Skeletal muscle satellite cell (primary cell): ENCODE data around the gene GSS.

Source experiments
- H3K27me3 ChIP-seq: 2 replicates; pipeline ENCODE4 v1.7.0; 2013; ENCODE audit warnings: low read length; ENCODE audit not compliant: control insufficient read depth, insufficient read depth
- H3K36me3 ChIP-seq: 2 replicates; pipeline ENCODE4 v1.7.0; 2013; ENCODE audit warnings: mild to moderate bottlenecking, control low read depth, low read length; ENCODE audit not compliant: insufficient read depth
- H3K4me1 ChIP-seq: 2 replicates; pipeline ENCODE4 v1.7.0; 2013; ENCODE audit warnings: low read length; ENCODE audit not compliant: control insufficient read depth, insufficient read depth
- H3K4me2 ChIP-seq: 2 replicates; pipeline ENCODE4 v1.7.0; 2013; ENCODE audit warnings: mild to moderate bottlenecking, low read length
- H3K4me3 ChIP-seq: 2 replicates; pipeline ENCODE4 v1.7.0; 2013; ENCODE audit warnings: low read length
- H3K9ac ChIP-seq: 2 replicates; pipeline ENCODE4 v1.7.0; 2013; ENCODE audit warnings: mild to moderate bottlenecking, low read depth, low read length, moderate library complexity
- H3K9me3 ChIP-seq: replicated peaks from 2 replicates; pipeline ENCODE4 v1.7.0; 2013; ENCODE audit warnings: mild to moderate bottlenecking, control low read depth, low read length

The GSS gene

GRCh38 chr20:34951252-34951651 is 4.4 kb downstream of the GSS start:
- Histone ChIP-seq H3K36me3 (peaks cover 12% of the 10 kb centered on the region), H3K4me1 (peaks cover 10% of the 10 kb centered on the region), H3K9me3 (no peaks in the 10 kb centered on the region), H3K4me3 (no peak overlapping the region), H3K9ac (no peak overlapping the region), H3K4me2 (no peak overlapping the region), H3K27me3 (no peaks in the 10 kb centered on the region)

DNA sequence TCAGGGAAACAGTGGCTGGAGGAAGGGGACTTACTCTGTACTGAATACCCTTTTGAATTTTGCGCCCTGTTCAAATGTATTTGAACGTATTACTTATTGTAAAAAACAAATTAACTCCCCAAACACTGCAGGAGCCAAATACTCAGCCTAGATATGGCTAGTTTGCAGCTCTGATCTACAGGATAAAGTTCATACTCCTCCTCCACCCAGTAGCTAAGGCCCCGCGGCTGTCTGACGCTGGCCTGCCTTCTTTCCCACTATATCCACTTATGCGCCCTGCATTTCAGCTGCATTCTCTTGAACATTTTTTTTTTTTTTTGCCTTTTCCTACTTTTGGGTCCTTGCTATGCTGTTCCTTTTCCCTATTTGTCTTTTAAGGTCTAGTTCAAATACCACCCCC is 6.5 kb downstream of the GSS start:
- H3K4me1 ChIP-seq: peaks cover 5% of the 10 kb centered on the region
- H3K4me3 ChIP-seq: no peak overlapping the region
- H3K36me3 ChIP-seq: peaks cover 22% of the 10 kb centered on the region
- H3K27me3 ChIP-seq: no peaks in the 10 kb centered on the region
- no peak overlapping the region for H3K4me2 ChIP-seq
- no peak overlapping the region for H3K9ac ChIP-seq
- no peaks in the 10 kb centered on the region for H3K9me3 ChIP-seq

GRCh38 chr20:34948030-34948429 is 7.6 kb downstream of the GSS start:
- no peak overlapping the region for H3K9ac ChIP-seq
- no peak overlapping the region for H3K4me3 ChIP-seq
- no peaks in the 10 kb centered on the region for H3K27me3 ChIP-seq
- peaks cover 5% of the 10 kb centered on the region for H3K4me1 ChIP-seq
- H3K9me3 ChIP-seq: no peaks in the 10 kb centered on the region
- peaks cover 32% of the 10 kb centered on the region for H3K36me3 ChIP-seq
- no peak overlapping the region for H3K4me2 ChIP-seq

GRCh38 chr20:34947336-34947735 is 8.3 kb downstream of the GSS start:
- Histone ChIP-seq H3K4me3 (no peak overlapping the region), H3K36me3 (peaks cover 39% of the 10 kb centered on the region), H3K9me3 (no peaks in the 10 kb centered on the region), H3K9ac (no peak overlapping the region), H3K27me3 (no peaks in the 10 kb centered on the region), H3K4me1 (peaks cover 5% of the 10 kb centered on the region), H3K4me2 (no peak overlapping the region)

- Histone ChIP-seq H3K9me3 (no peaks in the 10 kb centered on the region), H3K36me3 (peaks cover 45% of the 10 kb centered on the region), H3K4me2 (no peak overlapping the region), H3K9ac (no peak overlapping the region), H3K27me3 (no peaks in the 10 kb centered on the region), H3K4me1 (peaks cover 6% of the 10 kb centered on the region), H3K4me3 (no peak overlapping the region)
These were observed 8.9 kb downstream of the GSS start for GRCh38 chr20:34946661-34947060.

GRCh38 chr20:34945315-34946077 is 10.1 kb downstream of the GSS start:
- no peak overlapping the region for H3K9ac ChIP-seq
- H3K27me3 ChIP-seq: no peaks in the 10 kb centered on the region

DNA sequence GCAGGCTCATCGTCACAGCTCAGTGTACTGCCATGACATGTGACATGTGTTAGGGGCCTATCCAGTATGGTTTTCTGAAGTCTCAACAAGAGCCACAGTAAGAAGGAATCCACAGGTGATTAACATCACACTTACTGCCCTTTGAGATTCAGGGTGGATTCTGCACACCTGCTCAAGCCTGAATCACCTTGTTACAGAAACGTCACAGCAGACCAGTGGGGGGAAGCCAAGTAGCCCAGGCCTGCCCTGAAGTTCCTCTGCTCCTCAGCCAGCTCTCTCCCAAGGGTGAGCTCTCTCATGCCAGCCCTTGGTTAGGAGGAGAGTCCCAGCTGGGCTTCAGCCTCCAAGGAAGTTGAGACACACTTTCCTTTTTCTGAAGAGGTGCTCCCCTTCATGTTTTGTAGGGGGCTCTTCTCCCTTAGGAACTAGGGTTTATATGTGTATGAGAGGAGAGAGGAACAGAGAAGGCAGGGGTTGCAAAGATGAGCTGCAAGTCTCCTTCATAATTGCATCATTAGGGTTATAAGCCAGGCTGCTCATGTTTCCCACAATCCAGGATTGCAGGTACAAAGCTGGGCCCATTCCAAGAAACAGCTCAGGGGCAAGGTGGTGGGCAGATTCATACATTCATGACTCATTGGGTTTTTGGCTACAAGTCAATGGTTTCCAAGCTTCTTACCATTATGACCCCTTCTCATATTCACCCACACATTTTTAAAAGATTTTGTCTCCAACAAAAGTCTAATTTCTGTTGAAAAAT is 11.6 kb downstream of the GSS start:
- Histone ChIP-seq H3K36me3 (peaks cover 45% of the 10 kb centered on the region), H3K9me3 (no peaks in the 10 kb centered on the region), H3K27me3 (no peaks in the 10 kb centered on the region), H3K4me1 (peaks cover 11% of the 10 kb centered on the region), H3K4me3 (no peak overlapping the region), H3K9ac (no peak overlapping the region), H3K4me2 (no peak overlapping the region)

More at GRCh38 chr20:34945315-34946077, 10.1 kb downstream of the GSS start:
- H3K36me3 ChIP-seq: peaks cover 45% of the 10 kb centered on the region
- H3K4me1 ChIP-seq: peaks cover 11% of the 10 kb centered on the region
- H3K4me3 ChIP-seq: no peak overlapping the region
- H3K4me2 ChIP-seq: no peak overlapping the region
- no peaks in the 10 kb centered on the region for H3K9me3 ChIP-seq

GRCh38 chr20:34942301-34942700 is 13.3 kb downstream of the GSS start:
- no peak overlapping the region for H3K4me2 ChIP-seq
- H3K36me3 ChIP-seq: peaks cover 55% of the 10 kb centered on the region
- no peak overlapping the region for H3K9ac ChIP-seq
- no peaks in the 10 kb centered on the region for H3K9me3 ChIP-seq
- no peak overlapping the region for H3K4me3 ChIP-seq
- H3K4me1 ChIP-seq: peaks cover 9% of the 10 kb centered on the region
- H3K27me3 ChIP-seq: no peaks in the 10 kb centered on the region

DNA sequence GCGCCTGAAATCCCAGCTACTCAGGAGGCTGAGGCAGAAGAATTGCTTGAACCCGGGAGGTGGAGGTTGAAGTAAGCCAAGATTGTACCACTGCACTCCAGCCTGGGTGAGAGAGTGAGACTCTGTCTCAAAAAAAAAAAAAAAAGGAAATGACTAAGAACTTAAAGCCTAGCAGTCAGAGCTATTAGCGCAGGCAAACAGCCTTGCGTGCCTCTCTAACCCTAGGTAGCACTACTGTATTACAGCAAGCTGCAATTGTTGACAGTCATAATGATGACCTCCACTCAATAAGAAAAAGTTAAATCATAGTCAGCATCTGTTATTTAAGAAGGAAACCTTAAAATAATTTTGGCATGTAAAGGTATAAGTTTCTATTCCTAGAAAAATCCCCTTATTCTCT is 14.4 kb downstream of the GSS start:
- peaks cover 61% of the 10 kb centered on the region for H3K36me3 ChIP-seq

DNA sequence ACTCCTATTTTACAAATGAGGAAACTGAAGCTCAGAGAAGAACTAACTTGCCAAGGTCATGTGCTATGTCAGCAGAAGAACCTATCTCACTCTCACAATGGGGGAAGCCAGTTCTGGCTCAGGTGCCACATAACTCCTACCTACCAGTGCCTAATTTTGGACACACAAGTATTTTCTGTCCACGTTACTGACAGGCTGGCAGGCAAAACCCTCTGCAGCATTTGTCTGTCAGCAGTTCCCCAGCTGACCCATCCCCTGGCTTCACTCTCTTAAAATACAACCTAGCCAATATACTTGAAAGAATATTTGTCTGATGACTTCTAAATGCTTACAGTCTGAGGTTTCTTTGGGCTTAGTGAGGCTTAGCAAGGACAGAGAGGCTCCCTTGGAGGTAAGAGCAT is 15.5 kb downstream of the GSS start:
- H3K9ac ChIP-seq: no peak overlapping the region
- peaks cover 9% of the 10 kb centered on the region for H3K4me1 ChIP-seq
- H3K4me2 ChIP-seq: no peak overlapping the region
- H3K4me3 ChIP-seq: no peak overlapping the region
- H3K9me3 ChIP-seq: no peaks in the 10 kb centered on the region
- peaks cover 60% of the 10 kb centered on the region for H3K36me3 ChIP-seq
- H3K27me3 ChIP-seq: no peaks in the 10 kb centered on the region

More for the DNA sequence above, 14.4 kb downstream of the GSS start:
- Histone ChIP-seq H3K4me2 (no peak overlapping the region), H3K9me3 (no peaks in the 10 kb centered on the region), H3K4me1 (peaks cover 9% of the 10 kb centered on the region), H3K4me3 (no peak overlapping the region), H3K9ac (no peak overlapping the region), H3K27me3 (no peaks in the 10 kb centered on the region)

DNA sequence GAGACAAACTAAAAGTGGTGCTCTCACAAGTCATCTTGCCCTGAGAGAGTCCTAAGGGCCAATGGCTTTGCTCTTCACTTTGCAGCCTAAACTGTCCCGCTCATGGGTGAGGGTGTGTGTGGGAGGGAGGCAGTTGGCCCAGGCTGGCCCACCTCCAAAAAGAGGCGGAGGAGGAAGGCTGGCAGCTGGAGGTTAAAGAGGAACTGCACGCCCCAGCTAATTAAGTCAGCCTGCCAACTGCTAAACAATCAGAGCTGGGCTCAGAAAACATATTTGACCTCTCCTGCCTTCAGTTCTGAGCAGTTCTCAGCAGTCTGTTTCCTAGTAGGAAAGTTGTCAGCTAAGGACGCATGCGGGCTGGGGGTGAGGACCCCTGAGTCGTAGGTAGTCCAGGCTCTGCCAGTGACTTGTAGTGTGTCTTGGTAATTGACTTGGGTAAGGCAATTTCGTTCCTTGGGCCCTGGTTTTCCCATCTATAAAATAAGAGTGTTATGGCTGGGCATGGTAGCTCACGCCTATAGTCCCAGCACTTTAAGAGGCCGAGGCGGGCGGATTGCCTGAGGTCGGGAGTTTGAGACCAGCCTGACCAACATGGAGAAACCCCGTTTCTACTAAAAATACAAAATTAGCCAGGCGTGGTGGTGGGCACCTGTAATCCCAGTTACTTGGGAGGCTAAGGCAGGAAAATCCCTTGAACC is 17.0 kb downstream of the GSS start:
- H3K36me3 ChIP-seq: peaks cover 61% of the 10 kb centered on the region
- no peaks in the 10 kb centered on the region for H3K27me3 ChIP-seq
- no peak overlapping the region for H3K9ac ChIP-seq
- H3K4me3 ChIP-seq: no peak overlapping the region
- no peaks in the 10 kb centered on the region for H3K9me3 ChIP-seq
- no peak overlapping the region for H3K4me2 ChIP-seq
- peaks cover 9% of the 10 kb centered on the region for H3K4me1 ChIP-seq
